Jurkat, Clone E6-1 (cell line): ENCODE measurements around the gene SURF2. TPM values are rescaled to one million over a fixed set of nuclear protein-coding genes. Genes with fewer than 3 reads are reported as not detected.
"Not testable (repeated sequence)": the region's sequence is repeated elsewhere in the genome, so short reads cannot be mapped to it uniquely, and the experiment has no call there.

Experiments
- DNase-seq: peaks from one replicate; pipeline ENCODE4 v3.0.0-alpha.2; 2011; ENCODE audit warnings: low read depth, low spot score
- H3K4me3 ChIP-seq: 2 replicates; pipeline ENCODE4 v1.5.1; 2011; ENCODE audit warnings: mild to moderate bottlenecking, low read length, control low read depth, moderate library complexity
- polyA plus RNA-seq: library from polyadenylated mRNA; unstranded; fragments of >200 nt; gene quantifications from one replicate; pipeline ENCODE4 v1.2.1, GENCODE V29; 2012; ENCODE audit warnings: missing spikeins; ENCODE audit not compliant: insufficient read length, insufficient read depth

Gene SURF2
- polyA plus RNA-seq = 71.4 TPM

DNA sequence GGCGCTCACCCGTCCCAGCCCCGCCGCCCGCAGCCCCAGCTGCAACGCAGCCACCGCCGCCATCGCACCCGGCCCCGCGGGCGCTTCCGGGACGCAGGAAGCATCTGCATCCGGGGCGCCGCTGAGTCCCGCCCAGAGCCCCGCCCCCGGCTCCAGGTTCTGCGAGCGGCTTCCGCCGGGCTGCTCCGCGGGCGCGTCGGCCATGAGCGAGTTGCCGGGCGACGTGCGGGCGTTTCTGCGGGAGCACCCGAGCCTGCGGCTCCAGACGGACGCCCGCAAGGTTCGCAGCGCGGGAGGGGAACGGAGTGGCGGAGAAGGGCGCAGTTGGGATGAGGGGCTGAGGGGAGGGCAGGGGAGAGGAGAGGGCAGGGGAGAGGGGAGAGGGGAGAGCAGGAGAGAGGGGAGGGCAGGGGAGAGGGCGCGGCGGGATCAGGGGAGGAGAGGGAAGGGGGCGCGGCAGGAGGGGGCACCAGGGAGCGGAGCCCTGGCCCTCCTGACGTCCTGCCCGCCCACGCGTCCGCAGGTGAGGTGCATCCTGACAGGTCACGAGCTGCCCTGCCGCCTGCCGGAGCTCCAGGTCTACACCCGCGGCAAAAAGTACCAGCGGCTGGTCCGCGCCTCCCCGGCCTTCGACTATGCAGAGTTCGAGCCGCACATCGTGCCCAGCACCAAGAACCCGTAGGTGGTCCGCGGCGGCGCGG is at the start of gene SURF2, which contains the start of gene SURF1:
Gene SURF2 (plus strand): TSS at position 160 of the 701 bp plus-strand sequence. CDS start 43 bp downstream, at position 203.
Gene SURF1 (minus strand): TSS at position 97 of the 701 bp plus-strand sequence. CDS start 34 bp downstream, at position 63.
- DNase-seq = peak; percentile 70
- H3K4me3 ChIP-seq = peak within 1 kb of the TSS; percentile 77

DNA sequence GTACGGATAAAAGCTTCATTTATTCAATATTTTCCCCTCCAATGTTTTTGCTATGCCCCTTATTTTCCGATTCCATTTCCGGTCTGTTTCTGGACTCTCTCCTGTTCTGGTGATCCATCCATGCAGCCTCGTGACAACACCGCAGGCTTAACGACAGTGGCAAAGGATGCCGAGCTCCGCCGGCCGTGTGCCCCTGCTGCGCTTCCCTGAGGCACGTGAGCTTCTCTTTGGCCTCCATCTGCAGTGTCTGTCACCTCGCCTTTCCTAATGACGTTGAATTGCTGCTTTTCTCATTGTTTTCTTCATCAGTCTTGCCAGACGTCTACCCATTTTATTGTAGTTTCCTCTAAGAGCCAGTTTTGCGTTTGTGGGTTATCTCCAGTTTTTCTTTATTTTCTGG is 49.0 kb upstream of the SURF2 start:
- no peak overlapping the region for H3K4me3 ChIP-seq
- no peak for DNase-seq

DNA sequence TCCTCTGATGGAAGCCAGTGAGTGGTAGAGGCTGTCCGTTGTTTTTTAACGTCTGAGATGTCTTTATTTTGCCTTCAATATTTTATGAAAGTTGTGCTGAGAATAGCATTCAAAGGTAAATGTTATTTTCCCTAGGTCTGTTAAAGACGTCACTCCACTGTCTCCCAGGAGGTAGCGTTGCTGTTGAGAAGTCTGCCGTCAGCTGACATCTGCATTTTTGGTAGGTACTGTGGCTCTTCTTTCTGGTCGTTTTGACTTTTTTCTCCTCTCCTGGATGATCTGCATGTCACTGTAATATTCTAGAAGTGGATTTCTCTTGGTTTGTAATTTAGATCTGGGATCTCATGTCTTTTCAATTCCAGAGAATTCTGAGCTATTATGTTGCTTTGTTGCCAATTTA is 46.7 kb upstream of the SURF2 start:
- H3K4me3 ChIP-seq = no peak overlapping the region
- no peak for DNase-seq

DNA sequence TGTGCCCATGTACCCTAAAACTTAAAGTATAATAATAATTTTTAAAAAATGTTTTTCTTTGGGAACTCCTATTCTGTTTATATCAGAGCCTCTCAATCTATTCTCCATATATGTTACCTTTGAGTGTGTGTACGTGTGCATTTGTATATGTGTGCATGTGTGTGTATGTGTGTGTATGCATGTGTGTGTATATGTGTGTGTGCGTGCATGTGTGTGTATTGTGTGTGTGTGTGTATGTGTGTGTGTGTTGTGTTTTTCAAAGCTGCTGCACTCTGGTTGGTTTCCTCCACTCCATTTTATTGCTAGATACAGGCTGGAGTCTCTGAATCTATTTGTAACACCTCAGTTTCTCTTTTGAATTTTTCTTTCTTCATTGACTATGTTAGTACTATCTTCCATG is 40.4 kb upstream of the SURF2 start:
- DNase-seq = no peak
- no peak overlapping the region for H3K4me3 ChIP-seq

DNA sequence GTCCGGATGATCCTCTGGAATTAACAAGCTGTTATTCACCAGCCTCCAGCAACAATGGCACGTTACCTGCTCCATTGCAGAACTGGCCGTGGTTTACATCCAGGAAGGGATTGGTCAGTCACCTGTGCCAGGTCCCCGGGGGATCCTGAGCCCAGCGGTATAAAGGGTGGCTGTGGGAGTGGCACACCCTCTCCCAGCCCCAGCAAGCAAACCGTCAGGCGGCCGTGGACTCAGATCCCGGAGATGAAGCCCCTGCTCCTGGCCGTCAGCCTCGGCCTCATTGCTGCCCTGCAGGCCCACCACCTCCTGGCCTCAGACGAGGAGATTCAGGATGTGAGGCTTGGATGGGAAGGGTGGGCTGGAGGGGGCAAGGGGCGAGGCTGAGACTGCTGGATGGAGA is 38.8 kb upstream of the SURF2 start:
- not testable (repeated sequence) for H3K4me3 ChIP-seq, DNase-seq

DNA sequence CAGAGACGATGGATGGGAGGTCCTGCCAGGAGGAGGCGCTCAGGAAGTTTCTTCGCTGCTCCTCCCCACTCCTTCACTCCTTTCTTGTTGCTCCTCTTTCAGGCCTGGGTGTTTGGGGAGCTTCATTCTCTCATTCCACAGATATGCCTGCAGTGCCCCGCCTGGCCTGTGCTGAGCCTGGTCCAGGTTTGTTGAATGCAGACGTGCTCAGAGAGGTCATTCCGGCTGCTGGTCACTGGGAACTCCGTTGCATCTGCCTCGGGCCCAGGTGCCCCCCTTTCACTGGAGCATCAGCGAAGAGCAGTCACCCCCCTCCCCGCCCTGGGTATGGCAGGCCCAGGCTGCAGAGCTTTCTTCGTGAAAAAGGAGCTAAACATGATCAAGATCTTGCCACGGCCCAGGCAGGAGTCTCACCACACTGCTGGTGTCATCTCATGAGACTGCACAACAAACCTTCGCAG is 35.9 kb upstream of the SURF2 start:
- DNase-seq = no peak

DNA sequence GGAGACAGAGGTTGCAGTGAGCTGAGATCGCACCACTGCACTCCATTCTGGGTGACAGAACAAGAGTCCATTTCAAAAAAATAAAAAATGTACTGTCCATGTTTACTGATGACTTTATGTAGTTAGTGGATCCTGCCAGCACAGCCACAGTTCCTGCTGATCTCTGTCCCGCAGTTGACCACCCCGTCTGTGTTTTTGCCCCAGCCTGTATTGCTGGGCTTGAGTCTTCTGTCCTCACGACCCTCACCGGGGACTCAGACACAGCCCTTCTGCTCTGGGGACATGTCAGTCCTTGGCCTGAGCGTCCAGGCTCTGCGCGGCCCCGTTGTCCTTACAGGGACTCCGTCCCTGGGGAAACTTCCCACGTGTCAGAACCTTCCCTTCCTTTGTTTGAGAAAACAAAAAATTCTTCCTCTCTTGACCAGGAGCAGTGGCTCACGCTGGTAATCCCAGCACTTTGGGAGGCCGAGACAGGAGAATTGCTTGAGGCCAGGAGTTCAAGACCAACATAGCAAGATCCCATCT is 34.9 kb upstream of the SURF2 start:
- no peak for DNase-seq
- no peak overlapping the region for H3K4me3 ChIP-seq

More for the DNA sequence above, 35.9 kb upstream of the SURF2 start:
- H3K4me3 ChIP-seq = no peak overlapping the region

DNA sequence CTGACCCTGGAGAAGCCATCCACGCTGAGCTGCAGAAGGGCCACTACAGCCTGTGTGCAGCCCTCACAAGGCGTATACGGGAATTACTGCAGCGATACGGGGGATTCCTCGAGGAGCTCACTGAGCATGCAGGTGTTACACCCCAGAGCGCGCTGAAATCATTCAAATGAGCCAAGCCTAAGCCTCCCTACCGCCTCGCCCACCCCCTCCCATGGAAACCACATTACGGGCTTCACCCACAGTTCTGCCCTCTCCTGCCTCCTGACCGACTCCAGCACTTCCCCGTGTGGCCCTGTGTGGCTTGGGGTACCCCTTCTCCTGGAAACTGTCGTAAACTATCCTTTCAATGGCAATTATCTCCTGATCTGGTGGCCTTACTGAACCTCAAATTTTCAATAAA is 33.6 kb upstream of the SURF2 start:
- DNase-seq = no peak
- no peak overlapping the region for H3K4me3 ChIP-seq

DNA sequence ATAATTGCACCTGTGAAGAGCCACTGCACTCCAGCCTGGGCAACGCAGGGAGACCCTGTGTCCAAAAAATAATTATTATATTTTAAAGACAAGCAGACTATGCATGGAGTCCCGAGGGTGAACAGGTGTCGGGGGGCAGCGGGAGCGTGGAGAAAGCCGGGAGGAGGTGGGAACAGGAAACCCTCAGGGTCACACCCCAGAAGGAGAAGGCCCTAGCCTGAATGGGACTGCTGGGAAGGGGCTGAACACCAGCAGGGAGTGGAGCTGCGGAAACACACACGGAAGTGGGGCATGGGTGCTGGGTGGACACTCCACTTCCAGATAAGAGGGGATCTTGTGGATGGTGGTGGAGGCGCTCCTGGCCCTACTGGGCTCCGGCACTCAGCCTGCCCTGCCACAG is 33.1 kb upstream of the SURF2 start:
- DNase-seq = no peak

DNA sequence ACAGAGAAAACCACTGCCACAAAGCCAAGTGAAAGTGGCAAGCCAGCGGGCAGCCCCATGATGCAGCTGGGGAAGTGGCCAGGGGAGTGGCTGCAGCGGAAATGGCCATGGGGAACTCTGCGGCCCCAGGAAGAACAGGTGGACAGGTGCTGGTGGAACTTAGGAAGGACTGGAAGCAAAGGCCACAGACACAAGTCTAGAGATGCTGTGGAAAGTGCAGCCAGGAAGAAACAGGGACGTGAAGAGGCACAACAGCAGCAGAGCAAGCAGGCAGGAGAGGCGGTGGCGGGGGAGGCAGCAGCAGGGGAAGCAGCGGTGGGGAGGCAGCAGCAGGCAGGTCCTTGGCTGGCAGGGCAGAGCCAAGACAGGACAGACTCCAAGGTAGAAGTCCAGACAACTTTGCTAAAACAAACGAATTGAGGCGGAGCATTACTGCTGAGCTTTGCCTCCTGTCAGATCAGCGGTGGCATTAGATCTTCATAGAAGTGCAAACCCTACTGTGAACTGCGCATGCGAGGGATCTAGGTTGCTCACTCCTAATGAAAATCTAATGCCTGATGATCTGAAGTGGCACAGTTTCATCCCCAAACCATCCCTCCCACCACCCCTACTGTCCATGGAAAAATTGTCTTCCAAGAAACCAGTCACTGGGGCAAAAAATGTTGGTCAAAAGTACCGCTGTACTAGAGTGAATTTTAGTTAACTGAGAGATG is 32.2 kb upstream of the SURF2 start:
- H3K4me3 ChIP-seq = no peak overlapping the region
- no peak for DNase-seq

More for the DNA sequence above, 33.1 kb upstream of the SURF2 start:
- no peak overlapping the region for H3K4me3 ChIP-seq

DNA sequence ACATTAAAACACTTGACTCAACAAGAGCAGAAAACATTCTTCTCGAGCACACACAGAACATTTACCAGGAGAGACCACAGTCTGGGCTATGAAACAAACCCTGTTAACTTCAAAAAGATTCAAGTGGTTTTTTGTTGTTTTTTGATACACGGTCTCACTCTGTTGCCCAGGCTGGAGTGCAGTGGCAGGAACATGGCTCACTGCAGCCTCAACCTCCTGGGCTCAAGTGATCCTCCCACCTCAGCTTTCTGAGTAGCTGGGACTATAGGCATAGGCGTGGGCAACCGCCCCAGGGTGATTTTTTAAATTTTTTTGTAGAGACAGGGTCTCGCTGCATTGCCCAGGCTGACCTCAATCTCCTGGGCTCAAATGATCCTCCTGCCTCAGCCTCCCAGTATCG is 29.3 kb upstream of the SURF2 start:
- H3K4me3 ChIP-seq, DNase-seq: not testable (repeated sequence)

DNA sequence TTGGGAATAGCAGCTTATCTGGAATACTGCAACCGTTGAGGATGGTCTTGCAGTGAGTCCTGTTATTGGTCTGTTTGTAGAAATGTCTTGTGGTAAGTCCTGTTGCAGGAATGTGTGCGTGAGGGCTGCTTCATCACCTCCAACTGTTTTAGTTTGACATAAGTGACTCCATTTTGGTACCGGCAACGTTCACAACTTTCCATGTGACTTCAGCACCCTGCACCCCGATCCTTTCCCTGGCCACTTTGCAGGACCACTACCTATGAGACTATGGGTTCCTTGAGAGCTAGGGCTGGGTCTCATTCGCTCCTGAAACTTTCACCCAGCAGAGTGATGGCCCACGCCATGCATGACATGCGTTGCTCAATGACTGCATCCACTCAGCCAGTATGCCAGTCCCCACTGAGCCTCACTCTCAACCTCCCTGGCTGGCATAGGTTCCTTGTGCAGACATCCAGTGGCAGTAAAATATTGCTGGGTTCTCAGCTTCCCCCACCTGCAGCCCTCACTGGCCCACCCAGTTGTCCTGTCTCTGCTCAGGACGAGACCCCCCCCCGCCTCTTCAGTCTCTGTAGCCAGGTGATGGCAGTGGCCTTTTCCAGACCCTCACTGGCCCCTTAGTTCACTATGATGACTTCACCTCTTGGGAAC is 28.4 kb upstream of the SURF2 start:
- no peak overlapping the region for H3K4me3 ChIP-seq
- no peak for DNase-seq

DNA sequence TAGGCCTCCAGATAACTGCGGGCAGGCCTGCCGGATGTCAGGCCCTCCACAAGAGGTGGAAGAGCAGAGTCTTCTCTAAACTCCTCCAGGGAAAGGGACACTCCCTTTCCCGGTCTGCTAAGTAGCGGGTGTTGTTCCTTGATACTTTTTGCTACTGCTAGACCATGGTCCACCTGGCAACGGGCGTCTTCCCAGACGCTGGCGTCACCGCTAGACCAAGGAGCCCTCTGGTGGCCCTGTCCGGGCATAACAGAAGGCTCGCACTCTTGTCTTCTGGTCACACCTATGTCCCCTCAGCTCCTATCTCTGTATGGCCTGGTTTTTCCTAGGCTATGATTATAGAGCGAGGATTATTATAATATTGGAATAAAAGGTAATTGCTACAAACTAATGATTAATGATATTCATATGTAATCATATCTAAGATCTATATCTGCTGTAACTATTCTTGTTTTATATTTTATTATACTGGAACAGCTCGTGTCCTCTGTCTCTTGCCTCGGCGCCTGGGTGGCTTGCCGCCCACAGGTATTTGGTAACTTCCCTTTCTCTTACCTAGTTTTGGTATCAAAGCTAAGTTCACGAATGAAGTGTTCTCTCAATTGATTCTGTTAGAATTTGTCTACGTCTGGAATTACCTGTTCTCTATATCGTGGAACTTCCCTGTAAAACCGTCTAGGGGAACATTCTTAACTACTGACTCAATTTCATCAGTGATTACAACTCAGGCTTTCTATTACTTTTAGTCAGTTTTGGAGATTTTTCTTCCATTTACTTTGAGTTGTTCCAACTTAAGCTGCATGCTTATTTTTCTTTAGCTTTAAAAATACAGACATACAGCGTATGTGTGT is 26.8 kb upstream of the SURF2 start:
- H3K4me3 ChIP-seq, DNase-seq: not testable (repeated sequence)

DNA sequence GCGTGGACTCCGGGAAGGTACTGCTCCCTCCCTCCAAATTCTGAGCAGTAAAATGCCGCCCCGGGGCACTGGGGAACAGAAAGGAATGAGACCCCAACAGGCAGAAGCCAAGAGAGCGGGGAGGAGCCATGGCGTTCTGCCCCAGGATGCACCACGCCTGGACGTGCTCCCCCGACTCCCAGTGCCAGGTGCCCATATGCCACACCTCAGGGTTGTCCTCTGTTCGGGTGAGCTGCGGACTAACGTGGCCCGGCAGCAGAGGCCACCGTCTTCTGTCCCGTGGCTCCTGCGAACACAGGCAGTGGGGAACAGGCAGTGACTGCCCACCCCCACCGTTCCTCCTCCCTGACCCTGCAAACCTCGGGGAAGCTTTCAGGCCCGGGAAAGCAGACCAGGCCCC is 25.1 kb upstream of the SURF2 start:
- no peak overlapping the region for H3K4me3 ChIP-seq
- no peak for DNase-seq

DNA sequence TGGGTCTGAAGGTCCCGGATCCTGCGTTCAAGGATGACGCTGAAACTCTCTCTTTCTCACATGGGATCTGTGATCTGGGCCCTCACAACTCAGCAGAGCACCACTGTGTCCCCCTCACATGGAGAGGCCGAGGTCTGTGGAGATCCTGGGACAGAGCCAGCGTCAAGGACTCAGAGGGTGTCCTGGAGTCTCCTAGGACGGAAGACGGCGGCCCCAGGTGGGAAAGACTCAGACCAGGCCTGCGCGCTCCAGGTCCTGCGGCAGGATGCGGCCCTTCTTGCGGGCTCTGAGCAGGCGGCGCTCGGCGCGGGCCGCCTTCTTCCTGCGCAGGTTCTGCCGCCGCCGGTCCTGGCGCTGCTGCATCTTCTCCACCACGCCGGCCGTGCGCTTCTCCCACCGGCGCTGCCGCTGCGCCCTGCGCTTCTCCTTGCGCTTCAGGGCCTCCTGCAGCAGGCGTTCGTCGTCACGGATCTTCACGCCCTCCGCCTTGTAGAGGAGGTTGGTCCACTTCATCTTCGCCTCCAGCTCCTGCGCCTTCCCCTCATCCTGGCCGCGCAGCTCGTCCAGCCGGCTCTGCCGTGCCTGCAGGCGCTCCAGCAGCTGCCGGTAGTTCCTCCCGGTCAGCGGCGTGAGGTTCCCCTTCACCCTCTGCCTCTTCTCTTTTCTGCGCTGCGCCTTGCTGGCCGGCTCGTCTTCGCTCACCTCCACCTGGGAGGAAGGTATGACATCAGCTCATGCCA is 24.5 kb upstream of the SURF2 start:
- no peak for DNase-seq
- no peak overlapping the region for H3K4me3 ChIP-seq

DNA sequence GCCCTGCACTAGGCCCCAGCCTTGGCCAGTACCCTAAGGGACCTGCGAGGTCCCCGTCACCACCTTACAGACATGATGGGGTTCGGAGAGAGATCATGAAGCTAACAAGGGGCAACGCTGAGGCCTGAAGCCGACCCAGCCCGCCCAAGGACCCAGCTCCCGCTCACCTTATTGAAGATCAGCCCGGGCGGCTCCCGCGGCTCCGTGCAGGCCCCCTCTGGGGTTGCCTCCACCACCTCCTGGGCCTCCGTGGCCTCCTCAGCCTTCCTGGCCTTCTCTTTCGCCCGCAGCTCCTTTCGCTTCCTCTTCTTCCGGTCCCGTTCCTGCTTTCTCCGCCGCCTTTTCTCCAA is 24.0 kb upstream of the SURF2 start:
- no peak for DNase-seq
- H3K4me3 ChIP-seq = no peak overlapping the region

DNA sequence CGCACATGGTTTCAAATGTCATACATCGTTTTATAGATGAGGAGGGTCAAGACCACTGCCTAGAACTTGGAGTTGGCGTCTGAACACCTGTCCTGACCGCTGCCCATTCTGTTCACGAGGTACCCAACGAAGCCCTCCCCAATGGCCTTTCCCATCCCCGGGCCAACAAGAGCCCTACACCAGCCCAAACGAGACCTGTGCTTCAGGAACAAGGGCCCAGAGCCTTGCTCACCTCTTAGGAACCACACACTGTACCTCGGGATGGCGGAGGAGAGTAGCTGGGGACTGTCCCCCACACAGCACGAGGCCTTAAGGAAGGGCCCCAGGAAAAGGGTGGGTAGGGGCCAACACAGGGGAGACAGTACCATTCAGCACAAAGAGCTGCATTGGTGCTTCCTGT is 23.3 kb upstream of the SURF2 start:
- DNase-seq = no peak
- H3K4me3 ChIP-seq = no peak overlapping the region

DNA sequence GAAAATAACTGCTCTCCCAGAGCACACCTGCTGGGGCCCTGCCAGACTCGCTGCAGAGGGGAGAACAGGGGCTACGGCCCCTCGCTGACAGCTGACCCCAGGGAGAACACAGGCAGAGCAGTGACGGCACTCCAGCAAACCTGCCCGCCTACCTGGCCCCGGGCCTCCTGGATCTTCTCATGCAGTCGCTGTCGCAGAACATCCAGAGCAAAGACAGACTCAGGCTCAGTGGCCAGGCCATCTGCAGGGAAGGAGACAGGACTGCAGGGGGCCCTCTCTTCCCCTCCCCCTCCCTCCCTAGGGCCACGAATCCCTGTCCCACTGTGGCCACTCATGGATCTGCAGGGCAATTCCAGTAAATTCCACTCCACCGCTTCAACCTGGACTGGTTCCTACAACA is 22.8 kb upstream of the SURF2 start:
- no peak for DNase-seq
- H3K4me3 ChIP-seq = no peak overlapping the region
